K562 (cell line): ENCODE measurements around the gene PPP1R10. TPM values are rescaled to one million over a fixed set of nuclear protein-coding genes. Genes with fewer than 3 reads are reported as not detected.
A peak's percentile ranks its signal among the peaks of the same experiment; 100 is the strongest.

Experiments
- CBFA2T3 ChIP-seq: fragments of 450-650 bp; IDR thresholded peaks from 2 replicates; pipeline ENCODE4 v1.6.1; 2017
- CBX1 ChIP-seq: sonication (generic); IDR thresholded peaks from 2 replicates; pipeline ENCODE4 v1.6.1; 2016; ENCODE audit warnings: antibody characterized with exemption, low read depth, mild to moderate bottlenecking
- CHCHD3 ChIP-seq: fragments of 250-450 bp; sonication (Bioruptor Pico); IDR thresholded peaks from 2 replicates; pipeline ENCODE4 v2.1.2; 2022; ENCODE audit warnings: mild to moderate bottlenecking
- GABPA ChIP-seq: fragments of 200-800 bp; sonication (Bioruptor generic); conservative IDR thresholded peaks from 2 replicates; pipeline ENCODE4 v1.6.1; 2016; ENCODE audit warnings: low read depth, missing genetic modification characterization, missing compliant biosample characterization
- HDAC6 ChIP-seq: IDR thresholded peaks from 2 replicates; pipeline ENCODE4 v1.6.1; 2012; ENCODE audit warnings: low read depth, mild to moderate bottlenecking, control low read depth, inconsistent platforms, low read length, moderate library complexity
- HEY1 ChIP-seq: fragments of 250-450 bp; sonication (Bioruptor Pico); IDR thresholded peaks from 2 replicates; pipeline ENCODE4 v1.5.0; 2020; ENCODE audit warnings: mild to moderate bottlenecking, moderate library complexity, borderline replicate concordance
- HINFP ChIP-seq: fragments of 450-650 bp; conservative IDR thresholded peaks from 2 replicates; pipeline ENCODE4 v1.6.1; 2016; ENCODE audit warnings: missing genetic modification characterization, low read depth, mild to moderate bottlenecking, control low read depth, missing compliant biosample characterization
- HMBOX1 ChIP-seq: sonication (generic); IDR thresholded peaks from 2 replicates; pipeline ENCODE4 v1.6.1; 2016
- HMG20B ChIP-seq: fragments of 250-450 bp; sonication (Bioruptor Pico); IDR thresholded peaks from 2 replicates; pipeline ENCODE4 v1.5.0; 2021; ENCODE audit warnings: mild to moderate bottlenecking
- JUNB ChIP-seq: fragments of 450-650 bp; formaldehyde crosslinking; conservative IDR thresholded peaks from 2 replicates; pipeline ENCODE4 v1.4.0; 2020; ENCODE audit warnings: mild to moderate bottlenecking
- MBD2 ChIP-seq: sonication (generic); IDR thresholded peaks from 2 replicates; pipeline ENCODE4 v1.6.1; 2016; ENCODE audit warnings: low read depth, borderline replicate concordance
- NCOA4 ChIP-seq: fragments of 450-650 bp; IDR thresholded peaks from 2 replicates; pipeline ENCODE4 v1.6.1; 2018; ENCODE audit warnings: mild to moderate bottlenecking; ENCODE audit not compliant: partially characterized antibody
- OTX1 ChIP-seq: fragments of 450-650 bp; formaldehyde crosslinking; IDR thresholded peaks from 2 replicates; pipeline ENCODE4 v1.4.0; 2022; ENCODE audit warnings: mild to moderate bottlenecking
- RBM15 ChIP-seq: fragments of 200-400 bp; formaldehyde crosslinking; IDR thresholded peaks from 2 replicates; pipeline ENCODE4 v1.6.1; 2018; ENCODE audit warnings: mild to moderate bottlenecking, low read length, moderate library complexity; ENCODE audit not compliant: insufficient read depth
- RBM17 ChIP-seq: fragments of 200-400 bp; formaldehyde crosslinking; IDR thresholded peaks from 2 replicates; pipeline ENCODE4 v1.6.1; 2017; ENCODE audit warnings: low read depth, mild to moderate bottlenecking, low read length, borderline replicate concordance
- RBM22 ChIP-seq: fragments of 200-400 bp; formaldehyde crosslinking; IDR thresholded peaks from 2 replicates; pipeline ENCODE4 v1.6.1; 2018; ENCODE audit warnings: low read length, low read depth; ENCODE audit not compliant: poor library complexity, severe bottlenecking
- SREBF2 ChIP-seq: sonication (generic); formaldehyde crosslinking; IDR thresholded peaks from 2 replicates; pipeline ENCODE4 v1.4.0; 2020; ENCODE audit warnings: mild to moderate bottlenecking, missing genetic modification reagents
- SRSF1 ChIP-seq: fragments of 200-400 bp; formaldehyde crosslinking; IDR thresholded peaks from 2 replicates; pipeline ENCODE4 v1.6.1; 2017; ENCODE audit warnings: mild to moderate bottlenecking, low read depth, low read length, moderate library complexity
- TAF7 ChIP-seq: fragments of 450-650 bp; IDR thresholded peaks from 2 replicates; pipeline ENCODE4 v1.6.1; 2016; ENCODE audit warnings: missing genetic modification characterization, missing compliant biosample characterization
- TRIM24 ChIP-seq, 2 experiments: fragments of 450-650 bp; IDR thresholded peaks; 2 replicates each; pipeline ENCODE4 v1.6.1; 2016
- ZBTB2 ChIP-seq: fragments of 450-650 bp; IDR thresholded peaks from 2 replicates; pipeline ENCODE4 v1.6.1; 2016; ENCODE audit warnings: antibody characterized with exemption
- ZNF324 ChIP-seq: fragments of 250-450 bp; sonication (Bioruptor Pico); IDR thresholded peaks from 2 replicates; pipeline ENCODE4 v1.4.0; 2020; ENCODE audit warnings: mild to moderate bottlenecking
- ZNF431 ChIP-seq: sonication (generic); formaldehyde crosslinking; IDR thresholded peaks from 2 replicates; pipeline ENCODE4 v1.8.0; 2022; ENCODE audit warnings: mild to moderate bottlenecking, missing genetic modification reagents
- polyA plus RNA-seq, 8 experiments: library from polyadenylated mRNA; depleted of rRNA in 4 of 8; stranded (reverse) in 5 of 8; unstranded in 3 of 8; fragments of >200 nt; fragmentation: Nextera tagmentation in 2 of 8; fragmentation: Illumina TruSeq in 1 of 8; extraction: Ambion mirVana in 2 of 8; extraction: Trizol in 1 of 8; gene quantifications; 2 replicates each; pipeline versions ENCODE4 v1.2.1 to v1.2.3, GENCODE V29; 2011 to 2014; ENCODE audit warnings: inconsistent platforms in 1 of 8, missing spikeins in 1 of 8
- total RNA-seq, 7 experiments: library from RNA; depleted of rRNA in 6 of 7; stranded (reverse); fragments of >200 nt in 6 of 7; fragmentation: Illumina TruSeq in 2 of 7; extraction: Trizol in 2 of 7; gene quantifications; 2 replicates each; pipeline versions ENCODE4 v1.2.1 to v1.2.3, GENCODE V29; 2011 to 2021; ENCODE audit warnings: low replicate concordance in 1 of 7
- TF ChIP-seq, protein P1 (sequence below): fragments of 250-450 bp; sonication (Bioruptor Pico); IDR thresholded peaks from 2 replicates; pipeline ENCODE4 v1.4.0; 2020

The PPP1R10 gene
- total and polyA plus RNA-seq, 9 of the 15 experiments (the other 6 are each of a cell fraction or from before 2014, with no cell fraction given) = 14.1 to 65.5 (median 32.6) TPM

DNA sequence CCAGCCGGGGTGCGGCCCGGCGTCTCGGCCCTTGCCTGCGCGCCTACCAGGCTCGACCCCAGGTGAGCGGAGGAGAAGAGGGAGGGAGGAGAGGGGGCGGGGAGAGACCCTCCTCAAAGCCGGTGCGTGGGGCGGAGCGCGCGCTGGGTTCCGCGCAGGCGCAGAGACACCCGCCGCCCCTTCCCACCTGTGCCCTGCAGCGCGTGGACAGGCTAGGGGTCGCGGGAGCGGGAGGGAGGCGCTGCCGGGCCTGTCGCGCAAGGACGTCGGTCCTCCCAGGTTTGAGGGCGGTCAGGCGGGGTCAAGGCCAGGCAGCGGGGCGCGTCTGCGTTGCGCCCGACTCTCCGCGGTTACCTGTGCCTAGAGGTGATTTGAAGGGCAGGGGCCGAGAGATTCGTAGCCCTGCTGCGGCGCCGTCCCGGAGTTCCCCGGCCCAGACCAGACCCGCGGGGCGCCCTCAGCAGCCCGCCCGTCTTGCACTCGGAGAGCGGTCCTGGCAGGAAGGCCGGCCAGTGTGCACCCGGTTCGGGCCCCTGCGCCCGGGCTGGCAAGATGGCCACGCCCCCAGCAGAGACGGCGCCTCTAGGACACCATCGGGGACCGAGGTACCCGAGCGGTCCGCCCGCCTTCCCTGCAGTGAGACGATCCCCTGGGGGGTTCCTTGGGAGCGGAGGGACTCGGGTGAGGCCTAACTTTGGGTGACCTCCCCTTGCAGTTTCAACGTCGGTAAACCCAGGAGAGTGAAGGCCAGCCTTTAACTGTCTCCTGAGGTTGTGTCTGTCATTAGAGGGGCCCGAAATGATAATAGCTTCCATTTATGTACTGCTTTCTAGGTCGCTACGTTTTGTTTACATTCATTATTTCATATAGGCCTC lies 30.4 kb upstream of the PPP1R10 start (continued):
- TF ChIP-seq HMBOX1 (no peak), TRIM24 (IDR thresholded peaks at IDR 0.05) (no peak), ZNF431 (peak; percentile 60), RBM15 (no peak), JUNB (CRISPR knock-in tag) (no peak), RBM17 (no peak), HEY1 (CRISPR knock-in tag) (no peak), SREBF2 (no peak), HINFP (tag) (no peak), TAF7 (tag) (peak; percentile 40; the same call in 1 of the 2 replicates), CBX1 (peak; percentile 55), ZNF324 (no peak), RBM22 (peak; percentile 57), CBFA2T3 (no peak; the same call in 1 of the 2 replicates), OTX1 (CRISPR knock-in tag) (no peak), ZBTB2 (peak; percentile 17; the same call in 1 of the 2 replicates), NCOA4 (no peak), GABPA (no peak; the same call in 1 of the 2 replicates), HMG20B (CRISPR knock-in tag) (no peak), CHCHD3 (no peak), SRSF1 (no peak), HDAC6 (no peak), MBD2 (no peak)
- TF ChIP-seq, protein P1, sequence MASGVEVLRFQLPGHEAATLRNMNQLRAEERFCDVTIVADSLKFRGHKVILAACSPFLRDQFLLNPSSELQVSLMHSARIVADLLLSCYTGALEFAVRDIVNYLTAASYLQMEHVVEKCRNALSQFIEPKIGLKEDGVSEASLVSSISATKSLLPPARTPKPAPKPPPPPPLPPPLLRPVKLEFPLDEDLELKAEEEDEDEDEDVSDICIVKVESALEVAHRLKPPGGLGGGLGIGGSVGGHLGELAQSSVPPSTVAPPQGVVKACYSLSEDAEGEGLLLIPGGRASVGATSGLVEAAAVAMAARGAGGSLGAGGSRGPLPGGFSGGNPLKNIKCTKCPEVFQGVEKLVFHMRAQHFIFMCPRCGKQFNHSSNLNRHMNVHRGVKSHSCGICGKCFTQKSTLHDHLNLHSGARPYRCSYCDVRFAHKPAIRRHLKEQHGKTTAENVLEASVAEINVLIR (CRISPR knock-in tag) = no peak
